Endothelial cell of umbilical vein (primary cell): ENCODE data around the gene GMEB2.

Experiments
- CTCF ChIP-seq, 2 donors: IDR thresholded peaks; 1 replicate in 1 of 2; 2 replicates in 1 of 2; pipeline ENCODE4 v1.5.1; 2011; ENCODE audit warnings: low read length in 2 of 2, mild to moderate bottlenecking in 2 of 2, moderate library complexity in 2 of 2, control low read depth in 1 of 2, inconsistent platforms in 1 of 2, low read depth in 1 of 2; ENCODE audit not compliant: insufficient read depth in 1 of 2; ENCODE audit errors: extremely low read depth in 1 of 2
- FOS ChIP-seq: IDR thresholded peaks from 2 replicates; pipeline ENCODE4 v1.6.1; 2011; ENCODE audit warnings: mild to moderate bottlenecking, low read length, moderate library complexity, borderline replicate concordance; ENCODE audit not compliant: insufficient read depth
- GATA2 ChIP-seq: IDR thresholded peaks from 2 replicates; pipeline ENCODE4 v1.7.0; 2011; ENCODE audit warnings: low read depth, mild to moderate bottlenecking, moderate library complexity, mixed read lengths, low read length; ENCODE audit not compliant: insufficient read length, insufficient read depth

GRCh38 chr20:63557481-63557891, 69.4 kb downstream of the GMEB2 start:
- no peak for TF ChIP-seq GATA2
- TF ChIP-seq CTCF (IDR thresholded peaks at IDR 0.05; ENCODE audit: extremely low read depth in 1 of 2, insufficient read depth in 1 of 2, low read depth in 1 of 2, low read length in 2 of 2) = no peak
- no peak for TF ChIP-seq FOS
